ENCODE measurements around the gene ZNF174. TPM values are rescaled to one million over a fixed set of nuclear protein-coding genes. Genes with fewer than 3 reads are reported as not detected.

Gene ZNF174
- total RNA-seq (2014; rRNA removed; shearing (Covaris generic)) (21.1 and 23.3 TPM in 2 replicates), total RNA-seq (2022) (20.6 and 21.7 TPM in 2 replicates), Bru-seq, nascent RNA (percentile 70 among the genes with signal in this experiment), BruChase-seq, experiment 1, labeled RNA remaining after a 6-hour chase (percentile 65 among the genes with signal in this experiment), BruChase-seq, experiment 2, labeled RNA remaining after a 2-hour chase (percentile 83 among the genes with signal in this experiment)
- long read RNA-seq, transcript ZNF174-201 (3 exons, 2,260 nt): major isoform, 22 of 51 reads
- long read RNA-seq, transcript ZNF174-204 (2 exons, 1,002 nt): minor isoform, 9 of 51 reads
- long read RNA-seq, transcript ZNF174-202 (3 exons, 1,557 nt): minor isoform, 12 of 51 reads
- long read RNA-seq, partial matches to known transcripts: 1 of 51 reads
- long read RNA-seq, other reads (novel, unspliced or antisense): 1 of 51 reads

DNA sequence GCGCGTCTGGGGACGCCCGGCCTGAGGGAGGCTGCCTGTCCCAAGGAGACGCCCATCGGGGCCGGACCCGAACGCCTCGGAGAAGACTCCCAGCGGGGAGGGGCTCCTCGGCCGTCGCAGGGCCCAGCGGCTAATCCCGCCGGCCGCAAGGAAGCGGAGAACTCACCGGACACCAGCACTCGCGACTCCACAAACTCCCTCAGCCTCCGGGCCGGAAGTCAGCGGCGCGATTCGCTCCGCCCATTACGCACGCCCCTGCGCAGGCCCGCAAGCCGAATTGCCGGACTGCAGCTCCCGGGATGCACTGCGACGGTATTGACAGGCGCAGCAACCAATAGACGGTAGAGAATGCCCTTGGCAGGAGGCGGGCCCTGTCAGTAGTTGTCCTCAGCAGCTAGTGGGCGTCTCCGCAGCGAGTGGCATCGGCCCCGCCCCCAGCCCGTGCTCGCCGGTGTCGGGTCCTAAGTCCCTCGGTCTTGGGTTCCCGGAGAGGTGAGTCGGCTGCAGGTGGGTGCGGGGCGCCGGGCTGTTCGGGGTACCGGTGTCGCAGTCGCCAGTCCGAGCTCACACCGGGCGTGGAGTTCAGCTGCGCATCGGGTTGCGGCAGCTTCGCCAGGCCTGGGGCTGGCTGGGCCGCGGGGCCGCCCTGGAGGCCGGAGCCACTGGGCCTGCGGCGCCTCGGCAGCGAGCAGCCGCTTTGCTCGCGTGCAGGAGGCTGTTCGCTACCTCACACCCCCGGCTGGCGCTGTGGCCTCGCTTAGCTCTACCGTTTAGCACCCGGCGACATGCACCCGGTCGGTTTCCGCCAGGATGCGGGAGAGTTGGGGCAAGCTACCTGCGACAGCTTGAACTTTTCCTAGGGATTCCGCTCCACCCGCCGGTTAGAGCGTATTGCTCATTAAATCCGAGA, at the start of gene ZNF174, which contains the start of gene ZSCAN32:
Gene ZNF174, plus strand, starts transcription at position 437 of the 910 bp plus-strand sequence. CDS start 790 bp downstream, outside the sequence.
Gene ZSCAN32, minus strand, starts transcription at position 226 of the 910 bp plus-strand sequence. CDS start 3,447 bp downstream, outside the sequence.
- Histone ChIP-seq H3K4me3 (ENCODE audit: low read depth, low read length, poor library complexity, severe bottlenecking) (peak within 1 kb of the TSS; percentile 76), H3K4me1 (ENCODE audit: insufficient read depth, low read length, poor library complexity, severe bottlenecking) (peaks cover 36% of the 10 kb centered on the region), H3K4me2 (ENCODE audit: low read length) (peak within 1 kb of the TSS; percentile 97), H3K9me3 (ENCODE audit: low read length) (no peaks in the 10 kb centered on the region), H2AFZ (ENCODE audit: low read length) (peak within 1 kb of the TSS; percentile 53), H3K79me2 (ENCODE audit: insufficient read depth, low read depth, low read length) (peaks cover 56% of the 10 kb centered on the region), H3K9me2 (ENCODE audit: insufficient read depth, low read length) (no peaks in the 10 kb centered on the region), H3K27ac (ENCODE audit: low read depth, low read length, poor library complexity, severe bottlenecking) (peak within 1 kb of the TSS; percentile 58), H4K20me1 (ENCODE audit: insufficient read depth, low read length) (no peaks in the 10 kb centered on the region), H3K36me3 (ENCODE audit: insufficient read depth, low read length) (peaks cover 59% of the 10 kb centered on the region)
- CTCF ChIA-PET (ENCODE audit: unreplicated experiment): no interaction called here
- POLR2A ChIA-PET: interaction anchor here (0.9 to 2.0 kb wide), 5 partner anchors 8 to 134 kb away, joined by 3 to 5 read pairs (median 3); partner anchors contain the start of gene ZNF263
- intact Hi-C loops (cut with micrococcal nuclease; ENCODE audit: unreplicated experiment): loop anchor here (1.0 to 5.0 kb wide), 4 partner anchors 52 to 119 kb away; partner anchors contain the start of gene CLUAP1
- BruUV-seq (replicated peaks): no TSS peak
- DNase-seq (ENCODE audit: low spot score): peak; percentile 100
- TF ChIP-seq EZH2phosphoT487 (IDR thresholded peaks at IDR 0.05; ENCODE audit: borderline replicate concordance, low read depth, low read length): no peak
- TF ChIP-seq CTCF (conservative IDR thresholded peaks at IDR 0.05; ENCODE audit: low read length): peak; percentile 31; the same call in 1 of the 2 replicates

GRCh38 chr16:3355589-3355988, 45.4 kb upstream of the ZNF174 start, which contains the start of gene OR2C1:
Gene OR2C1 (plus strand): TSS chr16:3355889. CDS start chr16:3355941, 52 bp downstream.
- TF ChIP-seq CTCF (conservative IDR thresholded peaks at IDR 0.05; ENCODE audit: low read length) (no peak), EZH2phosphoT487 (IDR thresholded peaks at IDR 0.05; ENCODE audit: borderline replicate concordance, low read depth, low read length) (no peak)
- H3K27ac ChIP-seq (ENCODE audit: low read depth, low read length, poor library complexity, severe bottlenecking): no peak within 1 kb of the TSS
- H3K9me3 ChIP-seq (ENCODE audit: low read length): no peaks in the 10 kb centered on the region
- no peaks in the 10 kb centered on the region for H4K20me1 ChIP-seq (ENCODE audit: insufficient read depth, low read length)
- no peak within 1 kb of the TSS for H2AFZ ChIP-seq (ENCODE audit: low read length)
- no peak within 1 kb of the TSS for H3K4me3 ChIP-seq (ENCODE audit: low read depth, low read length, poor library complexity, severe bottlenecking)
- no TSS peak for BruUV-seq (replicated peaks)
- ChIA-PET CTCF (ENCODE audit: unreplicated experiment) (no interaction called here), POLR2A (interaction anchor here (1.4 kb wide), 1 partner anchor 8 kb away, joined by 3 read pairs; no protein-coding TSS in a partner anchor)
- no peaks in the 10 kb centered on the region for H3K79me2 ChIP-seq (ENCODE audit: insufficient read depth, low read depth, low read length)
- no peaks in the 10 kb centered on the region for H3K36me3 ChIP-seq (ENCODE audit: insufficient read depth, low read length)
- DNase-seq (ENCODE audit: low spot score): no peak
- no peaks in the 10 kb centered on the region for H3K9me2 ChIP-seq (ENCODE audit: insufficient read depth, low read length)
- intact Hi-C loops (cut with micrococcal nuclease; ENCODE audit: unreplicated experiment): no loop called here
- H3K4me1 ChIP-seq (ENCODE audit: insufficient read depth, low read length, poor library complexity, severe bottlenecking): peaks cover 14% of the 10 kb centered on the region
- no peak within 1 kb of the TSS for H3K4me2 ChIP-seq (ENCODE audit: low read length)
